Bone marrow (tissue), 2 donors: ENCODE measurements around the gene ARFGAP1.

ENCODE experiments used
- DNase-seq, 2 donors: peaks; one replicate each; lab custom pipeline; 2025; lab: John Stamatoyannopoulos, UW

ARFGAP1 gene

DNA sequence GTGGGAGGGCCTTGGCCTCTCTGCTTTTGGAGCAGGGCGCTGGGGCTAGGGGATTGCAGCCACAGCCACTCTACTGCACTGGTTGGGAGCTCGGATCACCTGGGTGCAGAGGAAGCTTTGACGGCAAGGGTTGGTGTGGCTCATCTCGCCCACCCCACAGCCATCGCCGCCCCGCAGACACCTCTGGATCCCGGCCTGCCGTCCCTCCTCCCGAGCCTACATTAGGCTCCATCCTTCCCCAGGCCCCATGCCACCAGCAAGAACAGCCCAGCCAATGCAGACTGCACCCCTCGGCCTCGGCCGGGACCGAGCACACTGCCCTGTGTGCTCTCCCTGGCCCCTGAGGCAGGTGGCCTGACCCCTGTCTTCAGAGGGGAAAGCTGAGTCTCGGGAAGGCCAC is 12.1 kb upstream of the ARFGAP1 start:
- no peak for DNase-seq

DNA sequence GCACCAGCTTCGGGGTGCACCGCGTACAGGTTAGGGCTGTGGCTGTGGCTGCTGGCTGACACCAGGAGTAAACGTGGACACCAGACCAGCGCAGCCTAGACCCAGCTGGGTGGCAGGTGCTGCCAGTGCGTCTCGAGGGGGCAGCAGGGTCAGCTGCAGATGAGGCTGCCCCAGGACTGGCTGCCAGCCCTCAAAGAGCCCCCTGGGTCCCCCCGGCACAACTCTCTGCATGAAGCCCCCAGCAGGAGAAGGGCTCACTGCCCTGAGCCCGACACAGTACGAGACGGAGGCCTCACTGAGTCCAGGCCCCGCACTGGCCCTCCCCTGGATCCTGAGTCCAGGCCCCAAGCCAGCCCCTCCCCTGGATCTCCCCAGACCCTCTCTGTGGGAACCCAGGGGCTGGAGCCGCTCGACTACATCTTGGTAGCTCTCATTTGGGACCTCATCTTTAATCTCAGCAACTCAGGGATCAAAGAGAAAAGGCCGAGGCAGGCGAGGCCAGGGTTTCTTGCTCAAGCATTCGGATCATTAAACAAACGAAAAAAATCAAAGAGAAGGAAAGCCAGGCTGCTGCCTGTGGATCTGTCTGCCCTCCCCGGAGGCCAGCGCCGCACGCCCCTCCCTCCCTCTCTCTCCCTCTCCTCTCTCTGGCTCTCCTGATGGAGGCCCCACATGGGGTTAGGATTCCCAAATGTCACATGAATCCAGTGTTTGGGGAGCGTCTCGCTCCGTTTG is 11.4 kb upstream of the ARFGAP1 start:
- DNase-seq: no peak

DNA sequence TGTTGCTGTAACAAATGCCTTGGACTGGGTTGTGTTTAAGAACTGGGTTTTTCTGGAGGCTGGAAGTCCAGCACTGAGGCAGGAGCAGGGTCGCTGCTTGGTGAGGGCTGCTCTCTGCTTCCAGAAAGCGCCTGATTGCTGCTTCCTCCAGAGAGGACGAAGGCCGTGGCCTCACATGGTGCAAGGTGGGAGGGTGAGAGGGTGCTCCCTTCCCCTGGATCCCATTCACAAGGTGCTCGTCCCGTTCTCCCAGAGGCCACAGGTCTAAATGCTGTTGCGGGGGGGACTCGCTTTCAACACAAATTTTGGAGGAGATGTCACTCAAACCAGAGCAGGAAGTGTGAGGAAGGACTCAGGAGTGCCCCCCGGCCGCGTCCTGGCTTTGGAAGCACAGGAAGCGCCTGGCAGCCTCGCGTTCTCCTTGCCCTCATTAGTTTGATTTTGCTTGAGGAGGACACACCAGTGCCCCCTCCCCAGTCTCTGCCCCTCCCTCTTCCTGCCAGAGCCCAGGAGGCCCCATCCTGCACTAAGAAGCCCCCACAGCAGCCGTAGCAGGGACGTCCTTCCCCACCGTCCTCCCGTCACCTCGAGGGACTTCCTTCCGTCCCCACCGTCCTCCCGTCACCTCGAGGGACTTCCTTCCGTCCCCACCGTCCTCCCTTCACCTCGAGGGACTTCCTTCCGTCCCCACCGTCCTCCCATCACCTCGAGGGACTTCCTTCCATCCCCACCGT is 10.7 kb upstream of the ARFGAP1 start:
- no peak for DNase-seq

DNA sequence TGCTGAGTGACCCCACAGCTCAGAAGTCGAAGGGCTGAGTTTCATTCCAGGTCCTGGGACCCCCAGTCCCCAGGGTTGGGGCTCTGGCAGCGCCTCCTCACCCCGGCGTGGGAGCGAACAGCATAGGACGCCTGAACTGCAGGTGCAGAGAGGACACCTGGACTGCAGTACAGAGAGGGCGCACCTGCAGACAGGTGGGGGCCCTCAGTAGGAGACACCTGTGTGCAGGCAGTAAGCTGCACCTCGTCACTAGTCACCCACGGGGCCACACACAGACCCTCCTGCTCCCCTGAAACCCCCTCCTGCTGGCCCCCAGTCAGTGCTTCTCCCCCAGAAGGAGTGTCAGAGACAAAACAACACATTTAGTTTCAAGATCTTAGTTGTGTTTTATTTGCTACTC is 9.8 kb upstream of the ARFGAP1 start:
- no peak for DNase-seq

DNA sequence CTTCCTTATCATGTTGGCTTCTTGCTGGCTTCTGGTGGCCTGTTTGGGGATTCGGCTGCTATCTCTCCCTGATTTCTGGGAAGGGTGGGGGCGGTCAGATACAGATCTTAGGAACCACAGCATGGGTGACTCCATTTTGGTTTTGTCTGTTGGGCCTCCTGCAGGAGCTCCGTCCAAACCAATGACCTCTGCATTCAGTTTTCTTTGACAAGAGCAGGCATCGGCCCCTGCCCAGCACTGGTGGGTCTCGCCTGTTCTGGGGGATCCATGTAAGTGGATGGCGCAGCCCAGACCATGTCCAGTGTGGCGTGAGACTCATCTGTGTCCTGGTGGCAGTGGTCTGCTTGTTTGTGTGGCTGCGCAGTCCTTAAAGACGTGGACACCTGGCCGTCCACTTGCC is 8.6 kb upstream of the ARFGAP1 start:
- no peak for DNase-seq

DNA sequence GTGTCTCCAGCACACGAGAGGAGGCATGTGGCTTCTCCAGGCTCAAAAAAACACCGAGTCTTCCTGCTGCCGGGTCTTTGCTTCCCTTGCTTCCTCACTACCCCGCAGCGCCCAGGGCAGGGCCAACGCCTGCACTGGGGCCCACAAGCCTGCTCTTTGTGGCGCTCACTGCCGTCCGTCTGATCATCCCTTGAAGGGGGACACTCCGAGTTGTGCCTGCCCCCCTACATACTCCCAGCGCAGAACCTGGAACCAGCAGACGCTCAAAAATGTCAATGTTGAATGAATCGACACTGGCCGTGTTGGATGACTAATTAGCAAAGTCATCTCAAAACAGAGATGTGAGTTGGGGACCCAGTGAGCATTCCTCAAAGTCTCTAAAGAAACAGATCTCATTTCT is 8.1 kb upstream of the ARFGAP1 start:
- no peak for DNase-seq

DNA sequence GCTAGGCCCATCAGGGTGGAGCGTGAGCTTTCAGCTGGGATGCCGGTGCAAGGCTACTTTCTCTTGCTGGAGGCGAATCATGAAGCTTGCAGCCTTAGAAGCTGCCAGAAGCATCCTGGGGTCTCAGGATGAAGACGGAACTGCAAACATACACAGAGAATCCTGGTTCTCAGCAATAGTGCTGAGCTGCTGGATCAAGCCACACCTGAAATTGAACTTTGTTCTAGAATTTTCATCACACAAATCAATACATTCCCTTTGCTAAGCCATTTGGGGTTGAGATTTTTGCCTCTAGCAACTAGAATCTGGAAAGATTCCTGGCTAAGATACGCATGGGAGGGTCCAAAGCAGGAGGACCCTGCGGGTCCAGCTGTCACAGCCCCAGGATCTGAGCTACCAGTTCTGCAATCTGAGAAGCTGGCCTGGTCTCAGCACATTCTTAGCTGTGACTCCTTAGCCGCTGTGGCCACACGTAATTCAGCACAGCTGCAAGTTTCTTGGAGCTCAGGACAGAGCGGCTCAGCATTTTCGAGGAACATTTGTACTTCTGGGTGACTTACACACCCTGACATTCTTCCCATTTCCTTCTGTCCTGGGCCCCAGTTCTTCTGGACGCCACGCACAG is 6.6 kb upstream of the ARFGAP1 start:
- no peak for DNase-seq

DNA sequence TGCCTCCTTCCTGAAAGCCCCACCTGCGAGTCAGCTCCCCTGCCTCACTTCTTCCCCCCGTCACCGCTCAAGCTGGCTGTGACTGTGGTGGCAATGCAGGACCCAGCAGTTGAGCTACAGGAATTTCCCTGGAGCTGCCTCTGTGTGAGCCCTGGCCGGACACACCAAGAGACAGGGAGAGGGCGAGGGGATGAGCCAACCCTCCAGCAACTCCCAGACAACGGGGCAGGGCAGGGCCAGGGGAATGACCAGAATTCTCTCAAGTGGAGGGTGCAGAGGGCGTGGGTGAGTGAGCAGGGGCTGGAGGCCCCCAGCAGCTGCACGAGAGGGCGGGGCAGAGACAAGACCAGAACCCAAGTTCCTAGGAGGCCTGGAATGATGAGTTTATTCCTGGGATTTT is 4.9 kb upstream of the ARFGAP1 start:
- no peak for DNase-seq

DNA sequence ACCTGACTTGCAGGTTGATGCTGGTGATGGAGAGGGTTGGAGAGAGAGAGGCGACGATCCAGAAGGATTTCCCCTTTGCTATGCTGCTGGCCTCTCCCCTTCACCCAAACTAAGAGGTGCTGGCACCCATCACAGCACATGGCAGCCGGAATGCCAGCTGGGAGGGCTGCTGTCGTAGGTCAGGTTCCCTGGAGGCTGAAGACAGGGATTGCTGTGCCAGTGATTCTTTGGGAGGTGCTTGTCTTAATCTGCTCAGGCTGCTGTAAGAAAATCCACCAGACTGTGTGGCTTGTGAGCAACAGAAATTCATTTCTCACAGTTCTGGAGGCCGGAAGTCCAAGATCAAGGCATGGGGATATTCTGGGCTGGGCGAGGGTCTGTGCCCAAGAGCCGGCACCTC is 4.4 kb upstream of the ARFGAP1 start:
- DNase-seq: no peak

DNA sequence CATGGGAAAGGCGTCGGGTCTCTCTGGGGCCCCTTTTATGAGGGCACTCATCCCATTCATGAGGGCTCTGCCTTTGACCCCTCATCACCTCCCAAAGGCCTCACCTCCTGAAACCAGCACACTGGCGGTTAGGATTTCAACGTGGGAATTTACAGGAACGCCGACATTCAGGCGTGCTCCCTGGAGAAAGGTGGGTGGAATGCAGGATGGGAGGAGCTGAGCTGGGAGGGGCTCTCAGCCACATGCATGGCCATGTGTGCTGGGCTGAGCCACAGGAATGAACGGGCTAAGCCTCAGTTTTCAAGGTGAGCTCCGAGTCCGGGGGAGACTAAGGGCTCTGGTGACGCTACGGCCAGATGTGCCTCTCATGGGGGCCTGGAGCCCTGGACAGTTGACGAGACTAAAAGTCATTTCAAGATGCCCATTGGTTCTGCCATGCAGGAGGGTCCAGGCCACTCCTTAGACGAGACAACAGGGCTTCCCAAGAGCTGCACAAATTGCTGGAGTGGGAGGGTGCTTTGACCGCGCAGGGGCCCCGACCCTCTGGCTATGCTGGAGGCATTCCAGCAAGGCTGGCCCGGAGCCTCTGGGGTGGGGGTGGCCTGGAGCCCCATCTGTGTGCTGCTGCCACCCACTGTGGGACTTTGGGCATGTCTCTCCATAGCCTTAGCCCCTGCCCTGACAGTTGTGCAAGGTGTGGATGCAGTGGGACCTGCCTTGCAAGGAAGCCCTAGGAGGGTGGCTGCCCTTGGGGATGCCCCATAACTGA is 3.8 kb upstream of the ARFGAP1 start:
- no peak for DNase-seq

DNA sequence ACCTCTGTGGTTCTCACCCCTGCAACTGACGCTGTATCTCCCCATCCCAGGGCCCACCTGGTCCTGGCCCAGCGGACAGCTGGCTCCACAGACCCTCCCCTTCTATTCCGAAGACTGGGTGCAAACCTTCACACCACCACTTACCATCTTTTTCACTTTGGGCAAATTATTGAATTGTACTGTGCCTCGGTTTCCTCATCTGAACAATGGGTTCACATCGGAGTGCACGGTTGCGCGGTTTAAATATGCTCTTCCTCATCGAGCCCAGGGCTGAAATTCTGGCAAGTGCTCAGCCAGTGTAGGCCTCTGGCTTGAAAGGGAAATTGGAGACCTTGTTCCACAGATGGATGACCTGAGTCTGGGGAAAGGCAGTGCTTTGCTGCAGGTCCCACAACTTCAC is 2.9 kb upstream of the ARFGAP1 start:
- no peak for DNase-seq

DNA sequence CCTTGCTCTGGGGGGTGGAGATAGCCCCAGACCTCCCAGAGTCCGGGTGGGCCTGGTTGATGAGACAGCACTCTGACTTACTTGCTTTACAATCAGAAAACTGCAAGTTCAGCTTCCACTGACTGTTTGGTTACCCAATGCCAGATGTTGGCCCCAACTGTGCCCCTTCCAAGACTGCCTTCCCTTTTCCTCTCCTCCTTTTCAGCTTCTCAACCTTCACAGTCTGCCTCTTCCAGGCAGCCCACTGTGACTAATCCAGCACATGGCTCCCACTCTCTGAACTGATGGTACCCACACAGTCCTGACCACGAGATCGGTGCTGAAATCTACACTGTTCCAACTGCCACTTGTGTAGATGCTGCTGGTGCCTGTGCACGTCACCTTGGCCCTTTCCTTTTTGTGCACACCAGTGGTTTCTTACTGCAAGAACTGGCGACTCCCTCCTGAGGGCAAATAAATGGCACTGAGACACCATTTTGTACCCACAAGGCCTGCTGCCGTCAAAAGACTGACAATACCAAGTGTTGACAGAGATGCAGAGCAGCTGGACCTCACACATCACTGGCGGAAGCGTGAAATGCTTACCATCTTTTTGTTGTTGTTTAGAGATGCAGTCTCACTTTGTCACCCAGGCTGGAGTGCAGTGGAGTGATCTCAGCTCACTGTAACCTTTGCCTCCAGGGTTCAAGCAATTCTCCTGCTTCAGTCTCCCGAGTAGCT is 1.8 kb upstream of the ARFGAP1 start:
- DNase-seq: no peak

DNA sequence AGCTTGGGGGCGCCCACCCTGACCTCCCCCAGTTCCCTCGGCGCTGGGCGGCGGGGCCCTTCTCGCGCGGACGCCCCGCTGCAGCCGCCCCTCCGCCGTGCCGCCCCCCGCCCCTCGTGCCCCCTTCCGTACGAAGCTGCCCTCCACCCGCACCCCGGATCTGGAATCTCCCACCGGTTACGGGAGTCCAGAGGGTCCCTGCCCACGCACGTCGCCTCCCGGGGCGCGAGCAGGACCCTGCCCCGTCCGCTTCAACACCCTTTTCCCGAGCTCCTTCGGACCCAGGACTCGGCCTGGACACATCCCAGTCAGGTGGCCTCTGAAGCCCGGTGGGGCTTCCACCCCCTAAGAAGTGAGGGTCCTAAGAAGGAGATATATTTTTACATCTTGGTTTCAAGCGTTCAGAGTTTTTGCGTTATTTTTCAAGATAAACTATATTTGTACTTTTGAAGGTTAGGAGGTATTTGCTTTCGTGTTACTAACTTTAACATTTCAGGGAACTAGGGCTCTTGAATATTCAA is 506 bp downstream of the ARFGAP1 start:
- DNase-seq: no peak

DNA sequence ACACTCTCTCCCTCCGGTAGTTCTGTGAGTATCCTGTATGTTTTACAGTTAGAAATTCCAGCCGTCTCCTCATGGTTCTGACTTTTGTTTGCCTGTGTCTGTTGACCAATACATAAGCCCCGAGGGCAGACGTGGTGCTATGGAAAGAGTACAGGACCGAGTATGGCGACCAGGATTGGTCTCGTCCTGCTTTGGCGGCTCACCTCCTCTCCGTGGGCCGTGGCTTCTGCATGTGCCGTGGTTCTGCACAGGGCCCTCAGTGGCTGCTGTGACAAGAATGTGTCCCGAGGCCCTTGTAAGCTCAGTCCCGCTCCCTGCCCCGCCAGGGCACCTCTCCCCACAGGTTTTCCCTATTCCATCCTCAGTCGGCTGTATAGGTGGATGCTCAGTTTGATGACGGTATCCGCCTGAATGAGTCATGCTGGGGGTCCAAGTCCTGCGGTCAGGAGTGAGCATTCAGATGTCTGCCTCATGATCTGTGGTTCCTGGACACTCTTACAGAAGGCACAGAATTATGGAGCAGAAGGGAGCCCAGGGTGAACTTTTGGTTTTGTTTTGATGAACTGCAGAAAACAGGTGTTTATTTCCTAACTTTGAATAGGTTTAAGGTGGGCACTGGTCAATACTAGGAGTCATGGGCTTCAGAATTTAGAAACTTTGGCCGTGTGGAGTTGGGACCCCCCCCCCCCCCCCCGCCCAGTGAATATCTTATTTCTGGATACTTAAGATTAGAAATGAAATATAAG is 1.2 kb downstream of the ARFGAP1 start:
- no peak for DNase-seq

DNA sequence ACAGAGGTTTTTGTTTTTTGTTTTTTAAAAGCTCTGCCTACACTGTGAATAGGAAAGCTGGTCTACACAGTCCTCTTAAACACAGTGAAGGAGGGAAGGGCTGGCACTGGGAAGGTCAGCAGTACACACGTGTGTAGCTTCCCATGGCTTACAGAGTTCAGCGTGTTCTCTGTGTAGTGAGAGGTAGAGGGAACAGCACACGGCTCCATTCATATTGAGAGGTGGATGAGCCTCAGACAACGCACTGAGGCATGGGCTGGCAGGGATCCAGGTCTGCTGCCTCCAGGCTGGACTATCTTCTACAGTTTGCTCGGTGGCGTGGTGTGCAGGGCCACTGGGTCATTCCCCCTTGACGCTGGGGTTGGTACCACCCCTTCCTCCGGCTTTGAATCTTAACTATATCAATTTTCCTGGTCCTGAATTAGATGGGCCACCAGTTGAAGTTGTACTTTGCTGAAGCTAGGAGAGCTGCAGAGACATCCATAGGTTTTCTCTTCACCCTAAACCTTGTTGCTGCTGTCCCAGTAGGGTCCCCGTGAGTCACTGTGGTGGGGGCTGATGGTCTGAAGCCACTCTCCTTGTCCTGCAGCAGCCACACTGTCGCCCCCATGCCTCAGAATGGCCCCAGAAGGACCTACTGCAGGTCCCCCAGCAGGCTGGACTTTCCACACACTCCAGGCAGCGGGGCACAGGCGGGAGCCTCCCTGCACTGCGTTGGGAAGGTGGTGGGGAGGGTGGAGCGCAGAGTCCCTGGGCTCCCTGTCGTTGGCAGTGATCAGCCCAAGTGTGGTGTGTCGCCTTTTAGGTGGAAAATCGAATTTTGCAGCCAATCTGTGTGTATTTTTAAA is 2.0 kb downstream of the ARFGAP1 start:
- DNase-seq: no peak

DNA sequence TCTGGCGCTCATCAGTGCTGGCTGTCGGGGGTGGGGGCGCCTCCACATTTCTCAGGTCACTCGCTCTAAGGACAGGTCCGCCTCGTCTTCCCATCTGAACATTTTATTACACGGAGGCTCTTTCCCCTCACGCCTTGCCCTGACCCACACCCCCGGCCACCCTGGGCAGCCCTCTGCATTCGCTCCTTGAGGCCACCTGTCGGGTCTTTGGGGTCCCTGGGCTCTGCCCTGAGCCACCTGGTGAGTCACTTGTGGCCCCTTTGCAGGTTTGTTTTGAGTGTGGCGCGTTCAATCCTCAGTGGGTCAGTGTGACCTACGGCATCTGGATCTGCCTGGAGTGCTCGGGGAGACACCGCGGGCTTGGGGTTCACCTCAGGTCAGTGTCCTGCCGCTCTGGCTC is 3.2 kb downstream of the ARFGAP1 start:
- no peak for DNase-seq

DNA sequence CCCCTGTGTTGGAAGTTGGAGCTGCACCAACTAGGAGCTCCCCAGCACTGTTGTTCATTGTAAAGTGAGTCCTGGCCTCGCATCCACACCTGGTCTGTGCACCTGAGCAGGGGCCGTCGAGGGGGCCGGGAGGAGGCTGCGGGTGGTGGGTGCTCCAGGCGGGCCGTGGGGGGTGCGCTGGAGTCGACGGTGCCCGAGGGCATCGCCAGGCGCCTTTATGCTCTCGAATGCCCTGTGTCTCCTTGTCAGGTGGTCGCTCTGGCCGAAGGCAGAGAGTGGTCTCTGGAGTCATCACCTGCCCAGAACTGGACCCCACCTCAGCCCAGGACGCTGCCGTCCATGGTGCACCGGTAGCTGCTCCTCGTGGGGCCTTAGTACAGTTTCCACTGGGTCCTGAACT is 4.3 kb downstream of the ARFGAP1 start:
- no peak for DNase-seq

DNA sequence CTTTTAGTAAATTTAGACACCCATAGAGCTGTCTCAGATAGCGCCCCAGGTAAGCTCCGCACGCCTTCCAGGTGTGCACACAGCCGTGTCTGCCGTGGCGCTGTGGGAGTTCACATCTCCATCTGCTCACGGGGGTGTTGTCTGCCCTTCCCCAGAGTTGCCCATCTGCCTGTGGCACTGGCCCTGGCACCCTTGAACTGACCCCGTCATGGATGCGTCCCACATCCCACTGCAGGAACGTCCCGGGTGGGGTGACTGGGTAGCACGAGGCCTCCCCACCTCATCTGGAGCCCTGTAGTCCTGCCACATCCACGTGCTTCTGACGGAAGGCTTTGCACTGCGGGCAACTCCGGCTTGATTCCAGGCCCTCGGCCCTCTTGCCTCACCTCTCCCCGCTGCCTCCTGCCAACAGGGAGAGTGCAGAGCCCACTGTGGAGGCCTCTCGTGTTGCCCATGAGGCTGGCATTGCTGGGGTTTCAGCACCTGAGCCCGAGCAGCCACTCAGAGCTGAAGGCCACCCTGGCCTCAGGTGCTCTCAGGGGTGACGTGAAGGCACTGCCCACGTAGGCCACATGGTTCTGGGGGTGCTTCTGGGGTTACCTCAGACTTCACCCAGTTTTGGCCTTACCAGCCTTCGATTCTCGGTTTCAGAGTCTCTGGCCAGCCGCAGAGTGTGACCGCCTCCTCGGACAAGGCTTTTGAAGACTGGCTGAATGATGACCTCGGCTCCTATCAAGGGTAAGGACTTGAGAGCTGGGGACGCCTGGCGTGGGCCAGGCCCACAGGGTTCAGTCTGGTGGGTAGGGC is 5.1 kb downstream of the ARFGAP1 start:
- no peak for DNase-seq

DNA sequence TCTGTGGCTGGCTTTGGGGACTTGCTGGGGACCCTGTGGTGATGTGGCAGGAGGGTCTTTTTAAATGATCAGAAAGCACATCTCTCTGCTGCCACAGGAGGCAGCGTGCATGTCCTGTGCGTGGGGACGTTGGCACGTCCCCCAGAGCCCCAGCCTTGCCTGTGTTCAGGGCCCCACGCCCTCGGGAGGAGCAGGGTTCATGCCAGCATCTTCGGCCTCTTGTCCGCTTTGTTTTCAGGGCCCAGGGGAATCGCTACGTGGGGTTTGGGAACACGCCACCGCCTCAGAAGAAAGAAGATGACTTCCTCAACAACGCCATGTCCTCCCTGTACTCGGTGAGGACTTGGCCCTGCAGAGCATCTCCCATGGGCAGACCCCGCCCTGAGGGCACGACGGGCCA is 6.0 kb downstream of the ARFGAP1 start:
- DNase-seq: no peak
